OCI-LY3 (cell line): Measurements from ENCODE around the gene FRMD4B.

Experiments used
- EZH2phosphoT487 ChIP-seq: fragments of 200-600 bp; shearing (Covaris generic); IDR thresholded peaks from 2 replicates; pipeline ENCODE4 v1.6.1; 2018; ENCODE audit warnings: antibody characterized with exemption, mixed run types, low read depth
- TF ChIP-seq, protein P1 (sequence below): fragments of 200-600, 300-600 bp; sonication (generic); IDR thresholded peaks from 2 replicates; pipeline ENCODE4 v1.5.1; 2014; ENCODE audit warnings: antibody characterized with exemption, low read length, low read depth

- TF ChIP-seq, protein P1, sequence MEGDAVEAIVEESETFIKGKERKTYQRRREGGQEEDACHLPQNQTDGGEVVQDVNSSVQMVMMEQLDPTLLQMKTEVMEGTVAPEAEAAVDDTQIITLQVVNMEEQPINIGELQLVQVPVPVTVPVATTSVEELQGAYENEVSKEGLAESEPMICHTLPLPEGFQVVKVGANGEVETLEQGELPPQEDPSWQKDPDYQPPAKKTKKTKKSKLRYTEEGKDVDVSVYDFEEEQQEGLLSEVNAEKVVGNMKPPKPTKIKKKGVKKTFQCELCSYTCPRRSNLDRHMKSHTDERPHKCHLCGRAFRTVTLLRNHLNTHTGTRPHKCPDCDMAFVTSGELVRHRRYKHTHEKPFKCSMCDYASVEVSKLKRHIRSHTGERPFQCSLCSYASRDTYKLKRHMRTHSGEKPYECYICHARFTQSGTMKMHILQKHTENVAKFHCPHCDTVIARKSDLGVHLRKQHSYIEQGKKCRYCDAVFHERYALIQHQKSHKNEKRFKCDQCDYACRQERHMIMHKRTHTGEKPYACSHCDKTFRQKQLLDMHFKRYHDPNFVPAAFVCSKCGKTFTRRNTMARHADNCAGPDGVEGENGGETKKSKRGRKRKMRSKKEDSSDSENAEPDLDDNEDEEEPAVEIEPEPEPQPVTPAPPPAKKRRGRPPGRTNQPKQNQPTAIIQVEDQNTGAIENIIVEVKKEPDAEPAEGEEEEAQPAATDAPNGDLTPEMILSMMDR, result no peak
- TF ChIP-seq EZH2phosphoT487, result no peak
Measured at GRCh38 chr3:69359916-69360315, 26.0 kb downstream of the FRMD4B start.
